HG03159 (cell line): ENCODE data around the gene TSSK1B.
"Not testable (repeated sequence)": the region's sequence is repeated elsewhere in the genome, so short reads cannot be mapped to it uniquely, and the experiment has no call there.

Experiments used
- ATAC-seq: cut with Tn5 transposase; IDR thresholded peaks from one replicate; pipeline ENCODE4 v1.9.1; 2021; ENCODE audit warnings: mild to moderate bottlenecking, moderate library complexity; ENCODE audit not compliant: unreplicated experiment

The TSSK1B gene

DNA sequence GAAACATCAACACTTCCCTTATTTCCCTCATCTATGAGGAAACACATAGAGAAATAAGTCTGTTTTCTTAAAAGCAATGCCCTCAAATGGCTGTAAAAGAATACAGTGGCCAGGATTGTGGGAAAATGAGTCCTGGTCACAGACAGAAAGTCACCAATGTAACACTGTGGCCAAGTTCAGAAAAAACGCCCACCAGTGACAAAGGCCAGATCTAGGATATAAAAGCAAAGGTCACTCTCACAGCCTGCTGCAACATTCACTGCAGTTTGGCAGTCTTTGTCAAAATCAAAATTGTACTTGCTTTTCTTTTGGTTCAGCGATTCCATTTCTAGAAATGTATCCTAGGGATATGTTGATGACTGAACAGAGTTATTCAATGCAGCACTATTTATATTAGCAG is 30.5 kb downstream of the TSSK1B start:
- ATAC-seq, result no peak

GRCh38 chr5:113397986-113398385 is 36.8 kb downstream of the TSSK1B start:
- not testable (repeated sequence) for ATAC-seq

GRCh38 chr5:113397046-113397445 is 37.7 kb downstream of the TSSK1B start:
- ATAC-seq, result no peak

GRCh38 chr5:113394658-113395057 is 40.1 kb downstream of the TSSK1B start:
- no peak for ATAC-seq

DNA sequence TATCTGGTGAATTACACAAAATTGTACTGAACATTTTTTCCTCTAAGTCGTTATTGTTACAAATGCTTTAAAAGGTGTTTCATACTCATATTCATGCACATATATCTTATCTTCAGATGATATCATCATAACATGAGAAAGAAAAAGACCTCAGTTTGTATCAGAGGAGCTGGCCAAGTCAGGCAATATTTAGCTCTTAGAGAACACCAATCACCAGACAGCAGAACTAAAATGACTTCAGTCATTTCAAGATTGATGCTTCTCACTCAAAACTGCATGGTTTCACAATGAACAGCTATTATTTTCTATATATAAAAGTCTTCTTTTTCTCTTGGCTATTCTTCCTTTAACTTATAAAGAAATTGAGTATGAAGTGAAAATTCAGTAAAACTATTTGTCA is 44.6 kb downstream of the TSSK1B start:
- no peak for ATAC-seq

- ATAC-seq, result no peak
Observed at GRCh38 chr5:113389116-113389515, 45.7 kb downstream of the TSSK1B start.

DNA sequence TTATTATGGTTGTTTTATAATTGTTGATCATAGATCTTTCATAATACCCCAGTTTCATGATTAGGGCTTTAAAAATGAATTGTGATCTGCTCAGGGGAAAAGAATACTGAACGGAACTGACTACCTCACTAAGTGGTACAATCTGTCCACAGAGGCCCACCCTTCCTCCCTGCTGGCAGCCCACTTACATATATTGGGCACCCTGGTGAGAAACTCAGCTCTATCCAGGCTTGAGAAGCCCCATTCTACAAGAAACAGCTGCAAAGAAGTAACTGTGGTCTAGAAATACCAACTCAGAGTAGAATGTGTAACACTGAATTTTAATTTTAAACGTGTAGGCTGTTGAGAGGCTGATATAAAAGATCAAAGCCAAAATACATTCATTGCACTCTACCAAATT is 46.9 kb downstream of the TSSK1B start:
- ATAC-seq, result no peak

- no peak for ATAC-seq
Observed at GRCh38 chr5:113384782-113385285, 50.0 kb downstream of the TSSK1B start.

DNA sequence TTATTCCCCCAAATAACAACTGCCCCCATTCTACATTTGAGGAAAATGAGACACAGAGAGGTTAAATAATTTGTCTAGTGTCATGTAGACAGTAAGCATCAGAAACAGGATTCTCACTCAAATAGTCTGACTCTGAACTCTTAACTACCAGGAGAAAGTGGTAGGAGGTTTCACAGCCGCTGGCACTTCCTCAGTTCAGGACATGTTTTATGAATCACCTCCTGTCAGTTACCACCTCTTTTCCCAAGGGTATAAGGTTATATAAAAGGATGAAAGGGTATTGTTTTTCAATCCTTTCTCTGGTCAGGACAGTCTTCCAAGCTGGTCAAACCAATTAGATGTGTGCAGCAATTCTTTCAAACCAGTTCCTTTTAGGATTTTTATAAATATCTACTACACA is 52.1 kb downstream of the TSSK1B start:
- no peak for ATAC-seq
